Measurements from ENCODE around the gene CCNI2.

Gene CCNI2

DNA sequence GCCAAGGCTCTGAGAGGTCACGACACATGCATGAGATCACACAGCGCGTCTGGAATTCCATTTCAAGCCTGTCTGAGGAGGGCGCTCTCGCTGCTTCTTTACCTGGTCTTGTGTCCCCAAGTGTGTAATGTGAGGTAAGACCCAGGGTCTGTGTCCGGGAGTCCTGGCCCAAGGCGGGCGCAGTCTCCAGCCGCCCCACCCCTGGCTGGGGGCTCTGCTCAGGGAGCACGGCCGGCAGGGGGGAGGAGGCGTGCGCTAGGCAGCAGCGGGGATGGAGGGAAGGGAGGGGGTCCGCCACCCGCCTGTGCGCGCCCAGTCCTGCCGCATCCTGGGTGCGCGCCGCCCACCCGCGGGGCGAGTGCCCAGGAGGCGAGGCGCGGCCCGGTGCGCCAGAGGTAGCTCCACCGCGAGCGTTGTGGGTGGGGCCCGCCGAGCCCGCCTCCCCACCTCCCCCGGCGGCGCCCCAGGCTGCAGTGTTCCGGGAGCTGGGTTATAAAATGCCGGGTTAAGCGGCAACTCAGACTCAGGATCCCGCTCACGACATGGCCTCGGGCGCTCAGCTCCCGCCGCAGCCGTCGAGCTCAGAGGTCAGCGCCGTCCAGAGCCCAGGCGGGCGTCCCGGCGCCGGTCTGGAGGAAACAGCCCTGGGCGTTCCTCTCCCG is at the start of gene CCNI2:
CCNI2 (plus strand) TSS at position 473 of the 662 bp plus-strand sequence; CDS start at position 543, 70 bp downstream.
- no peak for DNase-seq

DNA sequence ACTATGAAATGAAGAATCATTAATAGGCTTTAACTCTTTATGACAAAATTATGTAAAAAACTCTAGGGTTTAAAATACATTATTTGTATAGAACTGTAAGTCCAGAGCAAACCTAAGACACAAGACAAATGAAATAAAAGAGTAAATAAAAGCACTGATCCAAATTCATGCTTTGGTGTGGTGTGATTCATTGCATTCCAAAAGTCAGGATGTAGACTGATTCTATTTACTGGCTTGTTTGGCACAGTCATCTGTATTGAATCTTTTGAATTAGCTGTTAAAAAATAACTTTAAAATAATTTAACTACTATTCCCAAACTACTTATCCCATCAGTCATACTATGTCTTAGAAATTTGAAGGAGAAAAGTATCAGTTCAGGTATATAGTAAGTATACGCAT is 42.4 kb upstream of the CCNI2 start:
- no peak for DNase-seq

DNA sequence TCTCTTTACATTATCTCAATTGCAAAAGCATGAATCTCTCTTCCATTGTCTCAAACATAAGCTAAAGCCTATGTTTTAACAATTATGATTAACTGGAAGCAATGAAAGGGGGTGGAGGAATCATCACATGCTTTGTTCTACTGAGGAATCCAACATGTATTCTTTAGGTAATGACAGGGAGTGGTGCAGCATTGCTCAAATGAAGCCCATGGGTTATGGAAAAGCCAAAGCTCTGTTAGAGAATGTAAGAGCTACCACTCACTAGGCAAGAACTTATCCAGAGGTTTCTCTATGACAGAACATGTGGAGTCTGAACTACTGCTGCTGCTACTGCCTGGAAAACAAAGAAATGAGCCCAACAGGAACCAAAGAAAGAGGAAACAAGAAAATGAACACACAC is 38.6 kb upstream of the CCNI2 start:
- no peak for DNase-seq

DNA sequence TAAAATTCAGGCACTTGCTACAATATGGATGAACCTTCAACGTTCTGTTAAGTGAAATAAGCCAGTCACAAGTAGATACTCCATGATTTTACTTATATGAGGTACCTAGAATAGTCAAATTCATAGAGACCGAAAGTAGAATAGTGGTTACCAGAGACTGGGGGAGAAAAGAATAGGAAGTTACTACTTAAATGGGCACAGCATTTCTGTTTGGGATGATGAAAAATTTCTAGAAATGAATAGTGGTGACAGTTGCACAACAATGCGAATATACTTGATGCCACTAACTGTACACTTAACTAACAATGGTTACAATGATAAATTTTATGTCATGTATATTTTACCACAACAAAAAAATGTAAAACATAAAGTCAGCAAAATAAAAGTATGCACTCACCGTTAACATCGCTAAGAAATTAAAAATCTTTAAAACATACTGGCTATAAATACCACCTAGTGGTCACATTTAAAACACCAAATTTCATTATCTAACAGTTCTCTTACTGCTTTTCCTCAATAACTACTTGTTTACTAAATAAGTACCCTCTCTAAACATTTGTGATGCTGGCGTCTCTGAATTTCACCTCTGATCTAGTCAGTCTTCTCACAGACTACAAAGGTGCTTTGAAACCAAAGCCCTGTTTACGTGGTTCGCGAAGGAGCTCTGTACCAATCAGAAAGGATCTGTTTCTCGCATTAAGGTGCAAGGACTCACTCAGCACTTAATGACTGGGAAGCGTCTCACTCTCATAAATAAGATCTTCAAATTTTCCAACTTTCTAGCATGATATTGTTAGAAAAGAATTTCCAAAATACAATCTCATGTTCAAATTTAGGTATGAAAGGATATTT is 32.5 kb upstream of the CCNI2 start:
- DNase-seq: peak; percentile 4

DNA sequence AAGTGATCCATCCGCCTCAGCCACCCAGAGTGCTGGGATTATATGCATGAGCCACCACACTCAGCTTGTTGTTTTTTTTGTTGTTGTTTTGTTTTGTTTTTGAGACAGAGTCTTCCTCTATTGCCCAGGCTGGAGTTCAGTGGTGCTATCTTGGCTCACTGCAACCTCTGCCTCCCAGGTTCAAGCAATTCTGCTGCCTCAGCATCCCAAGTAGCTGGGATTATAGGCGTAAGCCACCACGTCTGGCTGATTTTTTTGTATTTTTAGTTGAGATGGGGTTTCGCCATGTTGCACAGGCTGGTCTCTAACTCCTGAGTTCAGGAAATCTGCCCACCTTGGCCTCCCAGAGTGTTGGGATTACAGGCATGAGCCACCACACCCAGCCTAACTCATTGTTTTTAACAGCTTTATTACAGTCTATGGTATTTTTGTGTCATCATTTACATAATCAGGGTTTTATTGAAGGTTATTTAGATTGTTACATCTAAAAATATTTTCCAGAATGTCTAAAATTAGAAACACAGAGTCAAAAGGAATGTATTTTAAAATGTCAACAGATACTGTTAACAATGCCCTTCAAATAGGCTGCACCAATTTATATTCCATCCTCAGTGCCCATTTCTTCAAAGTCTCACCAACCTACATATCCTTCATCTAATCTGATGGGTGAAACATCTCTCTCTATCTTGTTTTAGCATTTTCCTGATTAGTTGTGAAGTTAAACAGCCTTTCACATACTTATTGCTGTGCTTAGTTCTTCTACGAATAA is 28.5 kb upstream of the CCNI2 start:
- no peak for DNase-seq

GRCh38 chr5:132725745-132726144 is 21.5 kb upstream of the CCNI2 start:
- no peak for DNase-seq

DNA sequence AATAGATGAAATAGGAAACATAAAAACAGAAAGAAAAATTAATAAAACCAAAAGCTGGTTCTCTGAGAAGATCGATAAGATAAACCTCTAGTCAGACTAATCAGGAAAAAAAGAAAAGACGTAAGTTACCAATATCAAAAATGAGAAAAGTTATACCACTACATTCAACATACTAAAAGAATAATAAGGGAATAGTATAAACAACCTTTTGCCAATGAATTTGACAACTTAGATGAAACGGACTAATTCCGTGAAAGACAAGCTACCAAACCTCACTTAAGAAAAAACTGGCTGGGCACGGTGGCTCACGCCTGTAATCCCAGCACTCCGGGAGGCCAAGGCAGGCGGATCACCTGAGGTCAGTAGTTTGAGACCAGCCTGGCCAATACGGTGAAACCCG is 17.3 kb upstream of the CCNI2 start:
- DNase-seq: no peak

DNA sequence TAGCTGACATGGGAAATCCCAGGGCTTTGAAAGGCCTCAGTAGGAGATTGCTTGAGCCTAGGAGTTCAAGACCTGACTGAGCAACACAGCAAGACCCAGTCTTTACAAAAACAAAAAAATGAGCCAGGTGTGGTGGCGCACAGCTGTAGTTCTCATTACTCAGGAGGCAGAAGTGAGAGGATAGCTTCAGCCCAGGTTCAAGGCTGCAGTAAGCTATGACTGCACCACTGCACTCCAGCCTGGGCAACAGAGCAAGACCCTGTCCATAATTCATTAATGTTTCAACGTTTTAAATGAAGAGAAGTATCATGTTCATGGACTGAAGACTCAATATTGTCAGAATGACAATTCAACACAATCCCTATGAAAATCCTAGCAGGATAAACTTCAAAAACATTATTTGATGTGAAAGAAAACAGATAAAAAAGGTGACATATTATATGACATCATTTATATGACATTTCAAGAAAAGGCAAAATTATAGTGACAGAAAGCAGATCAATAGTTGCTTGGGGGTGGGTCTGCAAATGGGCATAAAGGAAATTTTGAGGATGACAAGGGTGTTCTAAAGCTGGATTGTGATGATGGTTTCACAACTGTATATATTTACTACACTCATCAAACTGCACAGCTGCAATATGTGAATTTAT is 13.6 kb upstream of the CCNI2 start:
- no peak for DNase-seq

GRCh38 chr5:132734687-132735086 is 12.5 kb upstream of the CCNI2 start:
- no peak for DNase-seq

- DNase-seq: peak; percentile 99
Observed at GRCh38 chr5:132736853-132737833, 10.1 kb upstream of the CCNI2 start, which contains the start of gene KIF3A. KIF3A (minus strand) TSS chr5:132737546; CDS start chr5:132737419, 127 bp downstream.

GRCh38 chr5:132737982-132738681 is 9.1 kb upstream of the CCNI2 start:
- no peak for DNase-seq

- DNase-seq: no peak
Observed at GRCh38 chr5:132739232-132739631, 8.0 kb upstream of the CCNI2 start.

DNA sequence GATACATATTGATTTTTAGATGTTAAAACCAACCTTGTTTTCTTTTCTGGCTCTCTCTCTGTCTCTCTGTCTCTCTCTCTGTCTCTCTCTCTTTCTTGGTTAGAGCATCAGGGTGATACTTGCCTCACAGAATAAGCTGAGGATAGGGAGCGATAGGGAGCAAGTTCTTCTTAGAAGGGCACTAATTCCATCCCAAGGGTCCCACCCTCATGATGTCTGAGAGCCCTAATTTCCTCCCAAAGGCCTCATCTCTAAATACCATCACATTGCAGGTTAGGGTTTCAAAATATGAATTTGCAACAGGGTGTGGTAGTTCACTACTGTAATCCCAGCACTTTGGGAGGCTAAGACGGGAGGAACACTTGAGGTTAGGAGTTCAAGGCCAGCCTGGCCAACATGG is 5.1 kb upstream of the CCNI2 start:
- DNase-seq: no peak

- DNase-seq: no peak
Observed at GRCh38 chr5:132742626-132743025, 4.6 kb upstream of the CCNI2 start.

DNA sequence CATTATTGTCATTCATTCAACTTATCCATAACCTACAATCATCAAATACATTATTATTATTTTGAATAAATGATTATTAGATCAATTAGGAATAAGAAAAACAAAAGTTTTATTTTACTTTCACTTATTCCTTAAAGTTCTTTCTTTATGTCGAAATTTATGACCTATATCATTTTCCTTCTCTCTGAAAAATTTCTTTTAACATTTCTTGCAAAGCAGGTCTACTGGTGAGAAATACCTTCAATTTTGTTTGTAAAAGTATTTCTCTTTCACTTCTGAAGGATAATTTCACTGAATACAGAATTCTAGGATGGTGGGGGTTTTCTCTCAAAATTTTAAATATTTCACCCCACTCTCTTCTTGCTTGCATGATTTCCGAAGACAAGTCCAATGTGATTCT is 2.6 kb upstream of the CCNI2 start:
- no peak for DNase-seq

DNA sequence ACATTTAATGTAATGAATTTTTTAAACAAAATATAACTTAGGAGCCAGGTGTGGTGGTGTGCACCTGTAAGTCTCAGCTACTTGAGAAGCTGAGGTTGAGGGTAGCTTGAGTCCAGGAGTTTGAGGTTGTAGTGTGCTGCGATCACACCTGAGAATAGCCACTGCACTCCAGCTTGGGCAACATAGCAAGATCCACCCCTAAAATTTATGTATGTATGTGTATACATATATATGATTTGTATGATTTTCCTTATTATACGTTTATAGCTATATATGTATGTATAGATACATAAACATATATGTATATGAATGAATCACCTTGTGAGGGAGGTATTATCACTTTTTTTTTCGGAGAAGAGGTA is 653 bp upstream of the CCNI2 start:
- DNase-seq: no peak

GRCh38 chr5:132747616-132748440 is 602 bp downstream of the CCNI2 start:
- no peak for DNase-seq

GRCh38 chr5:132748522-132749000 is 1.3 kb downstream of the CCNI2 start:
- DNase-seq: no peak

GRCh38 chr5:132749506-132749905 is 2.3 kb downstream of the CCNI2 start:
- DNase-seq: no peak

Data from inflammatory macrophage treated with lipopolysaccharide for 4 hours (primary cell).